Endothelial cell of umbilical vein (primary cell): ENCODE results near the gene GPR148. TPM values are rescaled to one million over a fixed set of nuclear protein-coding genes. Genes with fewer than 3 reads are reported as not detected.

Experiments
- BruUV-seq: library from RNA; stranded (reverse); fragments of 400-500 nt; replicated peaks from 2 replicates; lab custom pipeline; 2021; lab: Mats Ljungman, UMichigan
- CTCF ChIA-PET: fragments of 300-600, 350-600 bp; sonication (Branson Sonifier 250); formaldehyde crosslinking; loops from one replicate; lab custom pipeline; 2021; ENCODE audit warnings: antibody characterized with exemption, inconsistent platforms; lab: Charles Lee
- POLR2A ChIA-PET: fragments of 300-600, 350-600 bp; sonication (Branson Sonifier 250); formaldehyde crosslinking; loops from one replicate; lab custom pipeline; 2021; ENCODE audit warnings: antibody characterized with exemption, inconsistent platforms; lab: Charles Lee
- DNase-seq: peaks from one replicate; pipeline ENCODE4 v3.0.0-alpha.2; 2011; ENCODE audit warnings: low read depth, low spot score
- FAIRE-seq: peaks from 2 replicates; lab custom pipeline; 2011; peaks lifted over from hg19 to GRCh38; lab: Jason Lieb, UNC
- H2AFZ ChIP-seq: 2 replicates; pipeline ENCODE4 v1.6.0; 2012; ENCODE audit warnings: low read depth, low read length, control low read depth, inconsistent platforms
- H3K27ac ChIP-seq: 2 replicates; pipeline ENCODE4 v1.5.1; 2011; ENCODE audit warnings: low read depth, mild to moderate bottlenecking, control low read depth, low read length, moderate library complexity; ENCODE audit not compliant: insufficient read depth
- H3K27me3 ChIP-seq, 2 experiments: 2 replicates each; pipeline versions ENCODE4 v1.6.0 to v1.6.1; 2011; ENCODE audit warnings: low read length in 2 of 2, mixed read lengths in 1 of 2; ENCODE audit not compliant: control insufficient read depth in 2 of 2, insufficient read depth in 2 of 2
- H3K36me3 ChIP-seq, 2 experiments: 2 replicates in 1 of 2; 3 replicates in 1 of 2; pipeline ENCODE4 v1.5.1; 2011; ENCODE audit warnings: low read length in 2 of 2, mild to moderate bottlenecking in 1 of 2, moderate library complexity in 1 of 2; ENCODE audit not compliant: control insufficient read depth in 2 of 2, insufficient read depth in 2 of 2; ENCODE audit errors: extremely low read depth in 1 of 2
- H3K4me1 ChIP-seq: 3 replicates; pipeline ENCODE4 v1.5.1; 2011; ENCODE audit warnings: mild to moderate bottlenecking, low read length; ENCODE audit not compliant: control insufficient read depth, insufficient read depth; ENCODE audit errors: extremely low read depth
- H3K4me2 ChIP-seq: 2 replicates; pipeline ENCODE4 v1.6.1; 2011; ENCODE audit warnings: low read length, control low read depth, mixed read lengths; ENCODE audit not compliant: insufficient read depth
- H3K4me3 ChIP-seq, 3 experiments: fragments of 200-600 bp in 1 of 3; sonication (generic), shearing (Covaris generic) in 1 of 3; replicated peaks in 1 of 3; 2 replicates each; pipeline ENCODE4 v1.5.1; 2011 to 2016; ENCODE audit warnings: control low read depth in 3 of 3, low read length in 3 of 3, mild to moderate bottlenecking in 2 of 3, inconsistent platforms in 1 of 3, low read depth in 1 of 3, moderate library complexity in 1 of 3; ENCODE audit not compliant: insufficient read depth in 1 of 3
- H3K79me2 ChIP-seq: 2 replicates; pipeline ENCODE4 v1.6.0; 2012; ENCODE audit warnings: low read length, inconsistent platforms; ENCODE audit not compliant: control insufficient read depth, insufficient read depth
- H3K9ac ChIP-seq: replicated peaks from 2 replicates; pipeline ENCODE3; 2011; ENCODE audit warnings: low read length, control low read depth; ENCODE audit not compliant: insufficient read depth; ENCODE audit errors: extremely low read depth
- H3K9me1 ChIP-seq: replicated peaks from 3 replicates; pipeline ENCODE4 v1.6.0; 2011; ENCODE audit warnings: mild to moderate bottlenecking, low read length; ENCODE audit not compliant: control insufficient read depth, insufficient read depth; ENCODE audit errors: extremely low read depth
- H3K9me3 ChIP-seq: replicated peaks from 2 replicates; pipeline ENCODE4 v1.5.1; 2012; ENCODE audit warnings: low read length, inconsistent platforms; ENCODE audit not compliant: control insufficient read depth, insufficient read depth
- H4K20me1 ChIP-seq: replicated peaks from 2 replicates; pipeline ENCODE3; 2011; ENCODE audit warnings: mild to moderate bottlenecking, low read length; ENCODE audit not compliant: control insufficient read depth, insufficient read depth; ENCODE audit errors: extremely low read depth
- CTCF ChIP-seq, 2 donors: IDR thresholded peaks; 1 replicate in 1 of 2; 2 replicates in 1 of 2; pipeline ENCODE4 v1.5.1; 2011; ENCODE audit warnings: low read length in 2 of 2, mild to moderate bottlenecking in 2 of 2, moderate library complexity in 2 of 2, control low read depth in 1 of 2, inconsistent platforms in 1 of 2, low read depth in 1 of 2; ENCODE audit not compliant: insufficient read depth in 1 of 2; ENCODE audit errors: extremely low read depth in 1 of 2
- EZH2 ChIP-seq: IDR thresholded peaks from 2 replicates; pipeline ENCODE4 v1.6.1; 2012; ENCODE audit warnings: borderline replicate concordance, low read depth, mild to moderate bottlenecking, moderate library complexity, low read length, inconsistent platforms; ENCODE audit not compliant: severe bottlenecking
- FOS ChIP-seq: IDR thresholded peaks from 2 replicates; pipeline ENCODE4 v1.6.1; 2011; ENCODE audit warnings: mild to moderate bottlenecking, low read length, moderate library complexity, borderline replicate concordance; ENCODE audit not compliant: insufficient read depth
- GATA2 ChIP-seq: IDR thresholded peaks from 2 replicates; pipeline ENCODE4 v1.7.0; 2011; ENCODE audit warnings: low read depth, mild to moderate bottlenecking, moderate library complexity, mixed read lengths, low read length; ENCODE audit not compliant: insufficient read length, insufficient read depth
- JUN ChIP-seq: IDR thresholded peaks from 2 replicates; pipeline ENCODE4 v1.6.1; 2011; ENCODE audit warnings: borderline replicate concordance, low read depth; ENCODE audit not compliant: insufficient read length, insufficient read depth
- MAX ChIP-seq: IDR thresholded peaks from 2 replicates; pipeline ENCODE4 v1.6.1; 2011; ENCODE audit not compliant: insufficient read depth, insufficient read length
- MYC ChIP-seq: IDR thresholded peaks from one replicate; pipeline ENCODE4 v1.6.1; 2011; ENCODE audit warnings: mild to moderate bottlenecking, low read depth, low read length
- POLR2A ChIP-seq: IDR thresholded peaks from 2 replicates; pipeline ENCODE4 v1.6.1; 2012; ENCODE audit warnings: low read depth, mild to moderate bottlenecking, control low read depth, low read length
- POLR2AphosphoS5 ChIP-seq: IDR thresholded peaks from 2 replicates; pipeline ENCODE4 v1.6.1; 2012; ENCODE audit warnings: low read depth, mild to moderate bottlenecking, control low read depth, low read length, moderate library complexity; ENCODE audit not compliant: insufficient read depth
- dilution Hi-C: fragments of 300-500 bp; cut with MboI; formaldehyde crosslinking; loops from one replicate; pipeline ENCODE4 v1.15.0; 2019; ENCODE audit warnings: low sequenced_read_pairs; ENCODE audit not compliant: extremely low pct_ligation_motif_present
- intact Hi-C: fragments of 100-400 bp; cut with micrococcal nuclease; formaldehyde crosslinking; loops from one replicate; pipeline ENCODE4 v1.10.0; 2022
- polyA plus RNA-seq, 4 experiments: library from polyadenylated mRNA; depleted of rRNA in 3 of 4; stranded (reverse) in 3 of 4; unstranded in 1 of 4; fragments of >200 nt; gene quantifications; 2 replicates each; pipeline versions ENCODE4 v1.2.1 to v1.2.3, GENCODE V29; 2011 to 2012; ENCODE audit warnings: missing spikeins in 1 of 4
- total RNA-seq: library from RNA; stranded (reverse); gene quantifications from 2 replicates; pipeline ENCODE4 v1.2.3, GENCODE V29; 2021

GPR148 gene
- total and polyA plus RNA-seq, 2 donors (not counting 3 experiments of a cell fraction or from before 2014, with no cell fraction given) = not detected

GRCh38 chr2:130756874-130757668 lies 28.2 kb downstream of the GPR148 start:
- Histone ChIP-seq H3K4me3 (no peak overlapping the region), H3K4me1 (no peaks in the 10 kb centered on the region), H3K27ac (no peak overlapping the region), H3K9ac (no peak overlapping the region), H3K27me3 (peaks cover 4% of the 10 kb centered on the region in 2 experiments), H3K79me2 (no peaks in the 10 kb centered on the region), H3K4me2 (no peak overlapping the region), H3K9me1 (no peaks in the 10 kb centered on the region), H4K20me1 (no peaks in the 10 kb centered on the region), H2AFZ (no peak overlapping the region), H3K9me3 (no peaks in the 10 kb centered on the region), H3K36me3 (no peaks in the 10 kb centered on the region)
- intact Hi-C loops (no loop called here), dilution Hi-C loops (no loop called here)
- POLR2A ChIA-PET = no interaction called here
- FAIRE-seq = no peak
- no TSS peak for BruUV-seq
- DNase-seq = no peak
- TF ChIP-seq EZH2 = no peak
- no peak for TF ChIP-seq GATA2
- TF ChIP-seq POLR2AphosphoS5 = no peak
- TF ChIP-seq MAX = no peak
- TF ChIP-seq MYC = no peak
- no peak for TF ChIP-seq FOS
- no peak for TF ChIP-seq JUN
- no peak for TF ChIP-seq POLR2A
- TF ChIP-seq CTCF (IDR thresholded peaks at IDR 0.05; ENCODE audit: extremely low read depth in 1 of 2, insufficient read depth in 1 of 2, low read depth in 1 of 2, low read length in 2 of 2) = no peak
- CTCF ChIA-PET = interaction anchor here (1.2 kb wide), 1 partner anchor 40 kb away, joined by 4 read pairs; no protein-coding TSS in a partner anchor
